Panc1 (cell line): ENCODE results near the gene MUC5AC. TPM values are rescaled to one million over a fixed set of nuclear protein-coding genes. Genes with fewer than 3 reads are reported as not detected.

Experiments used
- ATAC-seq: fragments of 200-7000 bp; cut with Tn5 transposase; 2 replicates; pipeline ENCODE4 v1.9.1; 2020; ENCODE audit warnings: mild to moderate bottlenecking, moderate library complexity
- BruUV-seq: library from RNA; stranded (reverse); fragments of 400-500 nt; replicated peaks from 2 replicates; lab custom pipeline; 2021; lab: Mats Ljungman, UMichigan
- CTCF ChIA-PET: fragments of 300-600 bp; sonication (Branson Sonifier 250); formaldehyde crosslinking; loops from one replicate; lab custom pipeline; 2022; ENCODE audit warnings: antibody characterized with exemption; lab: Charles Lee
- POLR2A ChIA-PET: fragments of 300-600 bp; sonication (Branson Sonifier 250); formaldehyde crosslinking; loops from one replicate; lab custom pipeline; 2022; ENCODE audit warnings: antibody characterized with exemption; lab: Charles Lee
- DNase-seq: peaks from one replicate; pipeline ENCODE4 v3.0.0-alpha.2; 2010; ENCODE audit warnings: low read depth, low spot score
- H3K27ac ChIP-seq: 2 replicates; pipeline ENCODE4 v1.5.1; 2011; ENCODE audit warnings: mild to moderate bottlenecking, low read length, inconsistent platforms
- H3K27me3 ChIP-seq: fragments of 200-500 bp; sonication (Bioruptor generic); 2 replicates; pipeline ENCODE4 v1.6.0; 2014; ENCODE audit warnings: low read length, inconsistent platforms; ENCODE audit not compliant: control insufficient read depth, insufficient read depth
- H3K36me3 ChIP-seq: fragments of 200-500 bp; sonication (Bioruptor generic); 2 replicates; pipeline ENCODE4 v1.5.1; 2014; ENCODE audit warnings: inconsistent platforms, mild to moderate bottlenecking, low read length, moderate library complexity; ENCODE audit not compliant: control insufficient read depth, insufficient read depth
- H3K4me1 ChIP-seq: 2 replicates; pipeline ENCODE4 v1.5.1; 2011; ENCODE audit warnings: inconsistent platforms, mild to moderate bottlenecking, low read length, moderate library complexity; ENCODE audit not compliant: control insufficient read depth, insufficient read depth
- H3K4me3 ChIP-seq, 2 experiments: 2 replicates each; pipeline ENCODE4 v1.5.1; 2011 to 2012; ENCODE audit warnings: low read depth in 2 of 2, low read length in 2 of 2, mild to moderate bottlenecking in 2 of 2, inconsistent platforms in 1 of 2, moderate library complexity in 1 of 2
- H3K9me3 ChIP-seq: fragments of 200-500 bp; sonication (Bioruptor generic); 2 replicates; pipeline ENCODE4 v1.5.1; 2014; ENCODE audit warnings: low read depth, mild to moderate bottlenecking, inconsistent platforms, low read length, moderate library complexity; ENCODE audit not compliant: control insufficient read depth, insufficient read depth
- CTCF ChIP-seq: fragments of 450-650 bp; IDR thresholded peaks from 2 replicates; pipeline ENCODE4 v1.5.1; 2017; ENCODE audit warnings: mild to moderate bottlenecking
- POLR2AphosphoS5 ChIP-seq: IDR thresholded peaks from 2 replicates; pipeline ENCODE4 v1.6.1; 2012; ENCODE audit warnings: mild to moderate bottlenecking, low read depth, low read length, moderate library complexity
- REST ChIP-seq, 2 experiments: IDR thresholded peaks; 2 replicates each; pipeline ENCODE4 v1.6.1; 2011 to 2012; ENCODE audit warnings: low read depth in 2 of 2, control low read depth in 1 of 2, low read length in 1 of 2, mild to moderate bottlenecking in 1 of 2, moderate library complexity in 1 of 2; ENCODE audit not compliant: insufficient read depth in 1 of 2
- SIN3A ChIP-seq: IDR thresholded peaks from 2 replicates; pipeline ENCODE4 v1.6.1; 2012; ENCODE audit warnings: low read depth, mild to moderate bottlenecking, low read length, moderate library complexity, borderline replicate concordance; ENCODE audit not compliant: insufficient read depth
- TCF7L2 ChIP-seq: IDR thresholded peaks from 2 replicates; pipeline ENCODE4 v1.6.1; 2011; ENCODE audit warnings: mild to moderate bottlenecking, low read depth, low read length, inconsistent platforms
- in situ Hi-C: cut with HindIII; loops from 2 replicates; pipeline ENCODE4 v1.10.0; 2016; ENCODE audit warnings: low sequenced_read_pairs, low pct_unique_long_range_greater_than_20kb
- intact Hi-C: fragments of 100-400 bp; cut with micrococcal nuclease; formaldehyde crosslinking; loops from one replicate; pipeline ENCODE4 v1.10.0; 2022; ENCODE audit not compliant: unreplicated experiment
- total RNA-seq: library from RNA; stranded (reverse); gene quantifications from one replicate; pipeline ENCODE4 v1.2.1, GENCODE V29; 2021; ENCODE audit not compliant: unreplicated experiment

MUC5AC gene
- total RNA-seq, 1 experiment from 2014 or later: 0.03 TPM

GRCh38 chr11:1174441-1175370 lies 17.0 kb downstream of the MUC5AC start:
- CTCF ChIA-PET: no interaction called here
- POLR2A ChIA-PET: no interaction called here
- in situ Hi-C loops (no loop called here), intact Hi-C loops (no loop called here)
- no peaks in the 10 kb centered on the region for H3K27me3 ChIP-seq
- no peak overlapping the region for H3K27ac ChIP-seq
- DNase-seq (no peak), ATAC-seq (no peak)
- no TSS peak for BruUV-seq
- H3K4me1 ChIP-seq: no peaks in the 10 kb centered on the region
- no peaks in the 10 kb centered on the region for H3K9me3 ChIP-seq
- H3K4me3 ChIP-seq: no peak overlapping the region
- H3K36me3 ChIP-seq: no peaks in the 10 kb centered on the region
- TF ChIP-seq POLR2AphosphoS5: no peak
- TF ChIP-seq REST (IDR thresholded peaks at IDR 0.05; ENCODE audit: insufficient read depth in 1 of 2, low read depth in 2 of 2, low read length in 1 of 2): no peak
- TF ChIP-seq SIN3A: no peak
- TF ChIP-seq CTCF: no peak
- no peak for TF ChIP-seq TCF7L2

GRCh38 chr11:1175461-1176223 lies 17.9 kb downstream of the MUC5AC start:
- ChIA-PET CTCF (no interaction called here), POLR2A (no interaction called here)
- no TSS peak for BruUV-seq
- ATAC-seq (no peak), DNase-seq (no peak)
- intact Hi-C loops: no loop called here
- Histone ChIP-seq H3K36me3 (no peaks in the 10 kb centered on the region), H3K9me3 (no peaks in the 10 kb centered on the region), H3K4me1 (no peaks in the 10 kb centered on the region), H3K27me3 (no peaks in the 10 kb centered on the region), H3K27ac (no peak overlapping the region), H3K4me3 (no peak overlapping the region)
- in situ Hi-C loops: no loop called here
- TF ChIP-seq TCF7L2: no peak
- TF ChIP-seq POLR2AphosphoS5: no peak
- no peak for TF ChIP-seq SIN3A
- no peak for TF ChIP-seq CTCF
- no peak for TF ChIP-seq REST (IDR thresholded peaks at IDR 0.05; ENCODE audit: insufficient read depth in 1 of 2, low read depth in 2 of 2, low read length in 1 of 2)
